Raji (cell line): Measurements from ENCODE around the gene C1QTNF9B.

ENCODE experiments used
- POLR2A ChIP-seq: IDR thresholded peaks from 2 replicates; pipeline ENCODE4 v1.6.1; 2011; ENCODE audit warnings: low read depth, low read length, control low read depth; ENCODE audit not compliant: insufficient read depth

C1QTNF9B gene

DNA sequence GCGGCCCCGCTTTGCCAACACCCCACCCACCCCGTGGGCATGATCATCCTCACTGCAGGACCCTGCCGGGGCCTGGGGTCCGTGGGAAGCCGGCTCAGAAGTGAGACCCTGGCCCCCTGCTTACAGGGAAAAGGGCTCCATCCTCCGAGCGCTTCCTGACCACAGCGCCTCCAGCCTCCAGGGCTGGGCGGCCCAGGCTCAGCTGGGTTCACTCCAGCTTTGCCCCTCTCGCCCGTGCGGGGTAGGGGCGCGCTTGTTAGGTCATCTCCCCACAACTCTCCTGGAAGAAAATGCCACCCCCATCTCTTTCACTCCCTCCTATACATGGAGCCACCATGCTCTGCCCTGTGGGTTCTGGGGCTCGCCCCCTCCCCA is 6.6 kb upstream of the C1QTNF9B start:
- TF ChIP-seq POLR2A: no peak

DNA sequence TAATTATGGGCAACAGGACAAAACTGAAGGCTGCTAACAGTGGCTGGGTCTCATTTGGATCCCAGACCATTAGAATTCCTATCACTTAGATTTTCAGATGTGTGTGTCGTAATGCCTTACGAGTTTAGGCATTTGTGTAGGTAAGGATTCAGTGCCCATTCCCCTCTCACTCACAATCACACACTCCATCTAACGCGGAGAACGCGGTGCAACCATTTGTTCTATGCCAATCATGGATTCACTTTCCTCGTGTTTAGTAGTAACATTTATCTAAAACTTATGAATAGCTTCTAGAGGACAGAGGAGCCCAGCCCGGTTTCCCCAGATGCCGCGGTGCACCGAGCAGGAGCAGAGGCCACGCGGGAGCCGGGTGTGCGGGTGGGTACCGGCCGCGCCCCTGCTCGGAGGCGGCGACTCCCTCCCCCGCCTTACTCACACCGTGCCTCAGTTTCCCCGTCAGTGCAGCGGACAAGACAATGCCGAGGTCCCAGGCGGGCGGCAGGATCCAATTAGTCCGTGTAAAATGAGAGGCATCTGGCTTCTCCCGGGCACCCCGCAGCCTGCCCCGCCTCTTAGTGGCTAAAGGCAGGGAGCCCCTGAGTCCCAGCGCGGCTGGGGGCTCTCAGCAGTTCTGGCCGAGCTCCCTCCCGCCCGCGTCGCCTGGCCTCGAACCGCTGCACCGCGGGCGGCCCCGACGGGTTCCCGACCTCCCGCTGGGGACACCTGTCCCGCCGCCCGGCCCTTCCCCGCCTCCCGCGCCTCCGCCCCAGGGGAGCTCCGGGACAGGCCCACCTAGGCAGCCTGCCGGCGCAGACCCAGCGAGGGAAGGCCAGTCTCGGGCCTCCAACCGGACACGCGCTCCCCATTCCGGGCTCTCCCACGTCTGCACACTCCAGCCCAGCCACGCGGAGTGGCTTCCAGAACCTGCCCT is 5.9 kb upstream of the C1QTNF9B start:
- TF ChIP-seq POLR2A: no peak

DNA sequence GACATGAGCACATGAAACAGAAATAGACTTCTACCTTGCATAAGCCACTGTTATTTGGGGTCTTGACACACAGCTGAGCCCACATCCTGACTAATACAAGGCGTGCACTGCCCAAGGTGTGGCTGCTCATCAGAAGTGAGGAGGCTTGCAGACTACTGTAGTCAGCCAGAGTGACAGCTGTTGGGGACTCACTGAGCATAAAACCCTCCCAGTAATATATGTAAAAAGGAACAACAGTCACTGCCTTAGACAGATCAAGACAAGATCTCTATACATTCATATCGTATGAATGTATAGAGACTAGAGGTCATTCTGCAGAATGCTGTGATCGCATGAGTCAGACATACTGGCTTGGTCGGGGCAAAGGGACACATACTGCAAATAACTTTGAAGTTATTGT is 4.1 kb upstream of the C1QTNF9B start:
- TF ChIP-seq POLR2A: no peak

DNA sequence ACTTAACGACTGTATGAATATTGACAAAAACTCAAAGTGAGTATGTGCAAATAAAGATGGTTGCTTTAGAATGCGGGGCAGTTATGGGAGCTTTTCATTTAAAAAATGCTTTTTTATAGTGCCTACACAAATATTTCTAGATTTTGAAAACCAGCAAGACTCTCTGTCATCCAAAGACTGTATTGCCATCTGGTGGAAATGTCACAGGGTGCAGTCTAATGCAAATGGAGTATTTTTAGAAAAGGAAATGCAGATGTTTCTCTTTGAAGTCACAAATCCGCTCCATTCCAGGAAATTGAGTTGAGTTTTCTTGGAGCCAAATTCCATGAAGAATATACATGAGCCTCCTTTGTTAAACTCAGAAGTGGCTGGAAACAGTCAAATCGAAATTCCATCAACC is 2.3 kb upstream of the C1QTNF9B start:
- TF ChIP-seq POLR2A: no peak

DNA sequence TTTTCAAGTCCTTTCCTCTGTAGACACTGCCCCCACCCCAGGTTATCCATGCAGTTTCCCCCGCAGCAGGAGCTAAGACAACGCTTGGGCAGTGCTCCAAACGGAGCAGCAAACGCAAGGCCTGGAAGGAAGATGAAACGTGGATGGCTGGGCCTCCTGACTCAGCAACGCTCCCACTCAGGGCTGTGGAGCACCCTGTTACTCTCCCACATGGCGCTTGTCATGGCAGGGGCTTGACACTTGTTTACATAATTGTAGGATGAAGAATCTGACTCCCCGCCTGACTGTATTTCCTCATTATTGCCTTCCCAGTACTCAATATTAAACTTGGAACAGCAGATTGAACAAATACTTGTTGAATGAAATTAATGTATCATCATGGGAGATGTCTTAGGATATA is 799 bp upstream of the C1QTNF9B start:
- TF ChIP-seq POLR2A: no peak

DNA sequence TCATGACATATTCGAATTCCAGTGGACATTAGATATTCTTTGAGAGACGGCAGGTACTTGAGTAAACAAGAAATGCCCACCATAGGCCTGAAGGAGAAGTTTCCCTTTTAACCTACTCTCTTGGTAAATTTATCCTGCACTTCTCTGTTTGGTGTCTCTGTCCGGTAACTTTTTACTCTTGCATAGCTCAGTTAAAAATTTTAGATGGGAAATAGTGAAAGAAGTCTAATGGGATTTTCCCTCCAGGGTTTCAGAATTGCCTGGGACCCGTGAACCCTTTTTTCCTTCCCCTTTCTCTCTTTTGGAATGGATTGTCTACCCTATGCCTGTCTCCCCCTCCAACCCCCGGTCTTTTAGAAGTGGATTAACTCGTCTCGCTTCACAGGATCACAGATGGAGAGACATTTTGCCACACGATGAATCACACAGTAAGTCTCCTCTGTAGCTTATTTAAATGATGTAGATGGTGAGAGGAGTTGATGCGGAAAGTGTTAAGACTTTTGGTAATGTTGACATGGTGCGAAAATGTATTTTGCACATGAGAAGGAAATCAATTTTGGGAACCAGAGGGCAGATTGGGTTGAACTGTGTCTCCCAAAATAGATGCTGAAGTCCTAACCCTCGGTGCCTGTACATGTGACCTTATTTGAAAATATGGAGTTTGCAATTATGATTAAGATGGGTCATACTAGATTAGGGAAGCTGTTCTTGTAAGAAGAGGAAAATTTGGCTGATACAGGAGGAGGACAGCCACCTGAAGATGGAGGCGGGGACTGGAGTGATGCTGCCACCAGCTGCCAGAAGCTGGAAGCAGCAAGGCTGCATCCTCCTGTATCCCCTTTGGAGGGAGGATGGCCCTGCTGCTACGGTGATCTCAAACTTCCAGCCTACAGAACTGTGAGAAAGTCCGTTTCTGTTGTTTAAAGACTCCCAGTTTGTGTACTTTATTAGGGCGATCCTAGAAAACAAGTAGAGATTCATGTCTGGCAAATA is 7.4 kb downstream of the C1QTNF9B start:
- TF ChIP-seq POLR2A: no peak

DNA sequence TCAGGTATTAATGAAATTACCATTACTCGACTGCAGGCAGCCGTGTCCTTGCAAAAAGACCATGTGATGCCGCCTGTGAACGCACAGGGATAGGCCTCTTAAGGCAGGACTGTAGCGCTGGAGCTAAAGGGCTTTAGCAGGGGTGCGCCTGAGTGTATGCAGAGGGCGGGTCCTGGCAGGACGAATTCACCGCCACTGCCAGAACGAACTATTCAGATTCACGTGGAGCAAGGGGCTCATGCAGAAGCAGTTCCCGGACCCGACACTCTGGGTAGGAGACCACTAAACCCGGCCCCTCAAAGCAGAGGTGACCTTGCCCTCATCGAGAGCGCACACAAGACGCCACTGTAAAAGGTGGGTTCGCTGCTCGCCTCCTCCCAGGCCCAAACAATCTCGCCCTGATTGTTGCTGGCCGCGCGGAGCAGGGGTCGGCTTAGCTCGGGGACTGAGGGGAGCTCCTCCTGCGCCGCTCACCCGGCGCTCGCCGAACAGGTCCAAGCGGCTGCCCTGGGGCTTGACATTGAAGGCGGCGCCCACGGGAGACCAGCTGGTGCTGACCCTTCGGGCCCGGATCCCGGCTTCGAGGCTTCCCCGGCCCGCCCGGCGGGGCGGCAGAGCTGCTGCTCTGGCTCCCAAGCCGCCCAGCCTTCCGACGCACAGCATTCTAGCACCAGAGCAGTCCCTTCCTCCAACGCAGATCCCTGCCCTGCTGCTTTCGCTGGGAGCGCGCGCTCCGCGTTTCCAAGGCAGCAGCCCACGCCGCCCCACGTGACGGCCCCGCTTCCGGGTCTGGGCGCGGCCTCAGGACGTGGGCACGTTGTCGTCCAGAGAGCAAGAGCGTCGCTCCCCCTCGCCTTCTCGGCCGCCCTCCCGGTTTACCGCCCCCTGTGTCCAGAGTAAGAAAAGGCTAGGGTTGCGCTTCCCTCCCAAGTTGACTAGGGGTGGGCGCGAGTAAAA is 8.4 kb downstream of the C1QTNF9B start, which contains the start of gene MIPEP:
Gene MIPEP, minus strand, starts transcription at position 743 of the 957 bp plus-strand sequence. Its CDS starts 80 bp downstream, at position 663.
- TF ChIP-seq POLR2A: peak; percentile 75

DNA sequence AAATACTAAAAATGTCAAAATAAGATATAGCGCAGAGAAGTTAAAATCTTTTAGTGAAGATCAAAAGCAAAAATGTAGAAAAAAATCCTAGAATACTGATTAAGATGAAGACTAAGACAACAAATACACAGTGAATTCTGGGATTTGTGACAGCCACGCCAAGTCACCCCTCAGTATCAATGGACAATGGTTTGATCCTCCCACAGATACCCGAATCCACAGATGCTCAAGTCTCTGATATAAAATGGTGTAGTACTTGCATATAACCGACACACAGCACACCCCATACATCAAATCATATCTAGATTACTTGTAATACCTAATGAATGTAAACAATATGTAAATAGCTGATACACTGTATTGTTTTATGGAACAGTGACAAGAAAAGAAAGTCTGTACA is 14.0 kb downstream of the C1QTNF9B start:
- no peak for TF ChIP-seq POLR2A

DNA sequence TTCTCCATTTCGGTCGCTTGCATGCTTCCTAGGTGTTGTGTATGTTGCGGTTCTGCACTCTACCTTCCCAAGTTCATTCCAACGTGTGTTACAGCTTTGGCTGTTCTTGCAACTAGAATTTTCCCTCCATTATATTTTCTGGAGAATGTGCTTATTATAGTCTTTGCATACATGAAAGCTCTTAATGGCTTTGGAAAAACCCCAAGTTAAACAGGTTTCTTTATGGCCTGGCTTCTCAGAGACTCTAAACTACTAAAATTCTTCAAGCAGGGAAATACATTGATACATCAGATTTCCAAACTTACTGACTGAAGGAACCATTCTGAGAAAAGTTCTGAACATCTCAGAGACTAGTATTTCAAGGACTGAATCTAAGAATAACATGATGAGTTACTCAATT is 20.0 kb downstream of the C1QTNF9B start:
- TF ChIP-seq POLR2A: no peak

DNA sequence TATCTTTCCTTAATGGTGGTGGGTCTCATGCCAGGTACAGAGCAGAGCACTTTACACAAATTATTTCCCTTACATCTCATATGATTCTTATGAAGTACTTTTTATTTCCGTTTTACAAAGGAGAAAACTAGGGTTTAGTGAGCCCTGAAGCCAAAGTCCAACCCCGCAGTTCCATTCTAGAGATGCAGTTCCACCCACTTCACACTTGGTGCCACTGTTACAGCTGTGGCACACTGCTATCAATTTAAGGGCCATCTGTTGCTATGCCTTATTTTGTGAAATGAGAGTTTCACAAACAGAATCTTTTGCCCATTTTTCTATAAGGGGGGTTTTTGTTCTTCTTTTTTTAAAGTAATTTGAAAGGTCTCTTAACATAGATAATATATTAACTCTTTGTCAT is 21.0 kb downstream of the C1QTNF9B start:
- TF ChIP-seq POLR2A: no peak

DNA sequence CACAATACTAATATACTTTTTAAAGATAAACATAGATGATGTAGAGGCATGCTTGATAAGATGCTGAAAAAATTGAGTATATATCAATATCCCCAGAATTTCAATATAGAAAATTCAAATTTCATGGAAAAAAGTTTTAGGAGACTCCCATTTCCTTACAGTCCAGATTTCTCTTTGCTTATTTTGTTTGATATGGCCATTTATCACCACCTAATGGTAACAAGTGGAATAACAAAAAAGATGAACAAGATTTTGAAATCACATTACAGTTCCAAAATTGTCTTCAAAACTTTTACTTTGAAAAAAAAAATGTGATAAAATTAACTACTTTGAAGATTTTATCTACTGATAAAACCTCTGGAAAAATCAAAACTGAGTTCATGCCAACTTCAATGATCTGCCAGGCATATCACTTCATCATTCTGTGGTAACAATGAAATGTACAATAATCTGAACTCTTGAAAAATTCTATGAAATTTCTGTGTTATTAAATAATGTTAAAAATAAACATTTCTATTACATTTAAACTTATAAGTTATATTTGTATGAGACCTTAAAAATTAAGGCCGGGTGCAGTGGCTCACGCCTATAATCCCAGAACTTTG is 25.6 kb downstream of the C1QTNF9B start:
- no peak for TF ChIP-seq POLR2A

DNA sequence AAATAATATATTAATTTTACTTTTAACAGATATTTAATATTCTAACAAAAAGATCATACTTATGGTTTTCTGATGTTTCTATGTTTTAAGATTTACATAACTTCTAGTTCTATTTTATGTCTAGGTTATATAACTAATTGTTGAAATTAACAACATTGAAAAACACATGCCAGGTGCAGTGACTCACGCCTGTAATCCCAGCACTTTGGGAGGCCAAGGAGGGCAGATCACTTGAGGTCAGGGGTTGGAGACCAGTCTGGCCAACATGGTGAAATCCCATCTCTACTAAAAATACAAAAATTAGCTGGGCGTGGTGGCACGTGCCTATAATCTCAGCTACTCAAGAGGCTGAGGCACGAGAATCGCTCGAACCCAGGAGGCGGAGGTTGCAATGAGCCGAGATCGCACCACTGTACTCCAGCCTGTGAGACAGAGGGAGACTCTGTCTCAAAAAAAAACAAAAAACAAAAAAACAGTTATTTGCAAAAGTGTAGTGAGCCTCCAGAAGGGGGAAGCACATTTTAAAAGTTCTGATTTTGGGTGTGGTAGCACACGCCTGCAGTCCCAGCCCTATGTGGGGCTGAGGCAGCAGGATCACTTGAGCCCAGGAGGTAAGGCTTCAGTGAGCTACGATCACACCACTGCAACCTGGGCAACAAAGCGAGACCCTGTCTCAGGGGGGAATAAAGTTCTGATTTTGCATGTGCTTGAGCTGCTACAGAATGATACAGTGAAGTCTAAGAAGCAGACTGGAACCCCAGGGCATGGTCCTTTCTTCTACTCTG is 26.8 kb downstream of the C1QTNF9B start:
- TF ChIP-seq POLR2A: no peak

DNA sequence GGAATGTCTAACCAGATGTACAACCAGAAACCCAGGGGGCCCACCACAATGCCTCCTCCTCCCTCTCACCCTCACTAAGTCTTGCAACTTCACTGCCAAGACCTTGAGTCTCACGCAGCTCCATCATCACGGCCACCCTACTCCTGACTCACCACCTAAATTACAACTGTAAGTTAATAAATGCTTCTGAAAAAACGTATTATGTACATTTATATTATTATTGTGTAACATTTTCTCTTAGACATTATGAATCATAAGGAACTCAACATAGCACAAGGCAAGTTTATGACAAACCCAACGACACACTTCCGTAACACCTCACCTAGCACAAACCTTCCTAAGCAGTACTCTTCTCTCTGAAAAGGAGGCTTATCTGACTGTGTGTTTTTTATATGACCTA is 28.8 kb downstream of the C1QTNF9B start:
- TF ChIP-seq POLR2A: no peak
